Activated T-helper 17 cell treated with anti-CD3 and anti-CD28 coated beads, Interleukin-2, amount 50 U/mL, for 72 hours (primary cell): ENCODE measurements around the gene ZNF318. TPM values are rescaled to one million over a fixed set of nuclear protein-coding genes. Genes with fewer than 3 reads are reported as not detected.
"Not testable (repeated sequence)": the region's sequence is repeated elsewhere in the genome, so short reads cannot be mapped to it uniquely, and the experiment has no call there.

Experiments
- ATAC-seq: fragments of 150-1000 bp; cut with Tn5 transposase; replicated peaks from 2 replicates; pipeline ENCODE4 v1.10.0; 2021; ENCODE audit warnings: mild to moderate bottlenecking, moderate library complexity
- H3K27ac Mint-ChIP-seq: one replicate; pipeline ENCODE4 v1.8.0; 2022; ENCODE audit warnings: mixed read lengths
- H3K27me3 Mint-ChIP-seq: one replicate; pipeline ENCODE4 v1.8.0; 2022; ENCODE audit warnings: mixed read lengths
- H3K36me3 Mint-ChIP-seq: one replicate; pipeline ENCODE4 v1.8.0; 2022; ENCODE audit warnings: low read depth, mild to moderate bottlenecking, mixed read lengths
- H3K4me1 Mint-ChIP-seq: one replicate; pipeline ENCODE4 v1.8.0; 2022; ENCODE audit warnings: mixed read lengths
- H3K4me3 Mint-ChIP-seq: one replicate; pipeline ENCODE4 v1.8.0; 2022; ENCODE audit warnings: mild to moderate bottlenecking, mixed read lengths
- H3K9me3 Mint-ChIP-seq: one replicate; pipeline ENCODE4 v1.8.0; 2022; ENCODE audit warnings: mixed read lengths
- total RNA-seq, 2 donors: library from RNA; stranded (reverse); gene quantifications; one replicate each; pipeline ENCODE4 v1.2.3, GENCODE V29; 2022

The ZNF318 gene
- total RNA-seq, 2 donors from 2014 or later: 11.2 to 21.0 TPM

GRCh38 chr6:43368259-43369160 is 937 bp downstream of the ZNF318 start:
- Mint-ChIP-seq H3K9me3 (no peaks in the 10 kb centered on the region), H3K36me3 (peaks cover 20% of the 10 kb centered on the region), H3K4me3 (peak overlapping the region; percentile 84), H3K27ac (peak overlapping the region; percentile 78), H3K4me1 (peaks cover 18% of the 10 kb centered on the region), H3K27me3 (no peaks in the 10 kb centered on the region)
- ATAC-seq: peak; percentile 8

- H3K9me3 Mint-ChIP-seq: no peaks in the 10 kb centered on the region
- H3K4me3 Mint-ChIP-seq: peak overlapping the region; percentile 84
- peaks cover 30% of the 10 kb centered on the region for H3K36me3 Mint-ChIP-seq
- ATAC-seq: no peak
- peak overlapping the region; percentile 14 for H3K27ac Mint-ChIP-seq
- no peaks in the 10 kb centered on the region for H3K27me3 Mint-ChIP-seq
- H3K4me1 Mint-ChIP-seq: peaks cover 18% of the 10 kb centered on the region
These were observed 2.0 kb downstream of the ZNF318 start for GRCh38 chr6:43367245-43367984.

GRCh38 chr6:43361269-43361668 is 8.2 kb downstream of the ZNF318 start:
- Mint-ChIP-seq H3K27me3 (no peaks in the 10 kb centered on the region), H3K9me3 (no peaks in the 10 kb centered on the region), H3K36me3 (peaks cover 77% of the 10 kb centered on the region), H3K27ac (no peak overlapping the region), H3K4me3 (no peak overlapping the region), H3K4me1 (peaks cover 10% of the 10 kb centered on the region)
- ATAC-seq: no peak

GRCh38 chr6:43359831-43360230 is 9.6 kb downstream of the ZNF318 start:
- ATAC-seq: no peak
- peaks cover 85% of the 10 kb centered on the region for H3K36me3 Mint-ChIP-seq
- no peak overlapping the region for H3K4me3 Mint-ChIP-seq
- H3K27me3 Mint-ChIP-seq: no peaks in the 10 kb centered on the region
- no peaks in the 10 kb centered on the region for H3K9me3 Mint-ChIP-seq
- peaks cover 6% of the 10 kb centered on the region for H3K4me1 Mint-ChIP-seq
- H3K27ac Mint-ChIP-seq: peak overlapping the region; percentile 15

- peaks cover 85% of the 10 kb centered on the region for H3K36me3 Mint-ChIP-seq
- H3K9me3 Mint-ChIP-seq: no peaks in the 10 kb centered on the region
- peaks cover 6% of the 10 kb centered on the region for H3K4me1 Mint-ChIP-seq
- H3K4me3 Mint-ChIP-seq: no peak overlapping the region
- H3K27me3 Mint-ChIP-seq: no peaks in the 10 kb centered on the region
- peak overlapping the region; percentile 15 for H3K27ac Mint-ChIP-seq
- ATAC-seq: peak; percentile 46
These were observed 10.1 kb downstream of the ZNF318 start for GRCh38 chr6:43359381-43359780.

- no peaks in the 10 kb centered on the region for H3K27me3 Mint-ChIP-seq
- no peak overlapping the region for H3K27ac Mint-ChIP-seq
- peaks cover 85% of the 10 kb centered on the region for H3K36me3 Mint-ChIP-seq
- peak; percentile 32 for ATAC-seq
- no peaks in the 10 kb centered on the region for H3K9me3 Mint-ChIP-seq
- no peak overlapping the region for H3K4me3 Mint-ChIP-seq
- peaks cover 10% of the 10 kb centered on the region for H3K4me1 Mint-ChIP-seq
These were observed 13.4 kb downstream of the ZNF318 start for GRCh38 chr6:43355862-43356590.

GRCh38 chr6:43351951-43352350 is 17.5 kb downstream of the ZNF318 start:
- ATAC-seq, H3K9me3 Mint-ChIP-seq, H3K4me1 Mint-ChIP-seq, H3K27me3 Mint-ChIP-seq, H3K4me3 Mint-ChIP-seq: not testable (repeated sequence)
- Mint-ChIP-seq H3K36me3 (peaks cover 54% of the 10 kb centered on the region), H3K27ac (peak overlapping the region; percentile 28)

- H3K4me3 Mint-ChIP-seq: no peak overlapping the region
- no peaks in the 10 kb centered on the region for H3K9me3 Mint-ChIP-seq
- H3K36me3 Mint-ChIP-seq: peaks cover 49% of the 10 kb centered on the region
- peaks cover 3% of the 10 kb centered on the region for H3K4me1 Mint-ChIP-seq
- H3K27me3 Mint-ChIP-seq: no peaks in the 10 kb centered on the region
- H3K27ac Mint-ChIP-seq: no peak overlapping the region
- ATAC-seq: no peak
These were observed 22.0 kb downstream of the ZNF318 start for GRCh38 chr6:43347444-43347843.

GRCh38 chr6:43347021-43347420 is 22.4 kb downstream of the ZNF318 start:
- no peaks in the 10 kb centered on the region for H3K9me3 Mint-ChIP-seq
- H3K27ac Mint-ChIP-seq: no peak overlapping the region
- ATAC-seq: peak; percentile 43
- H3K4me3 Mint-ChIP-seq: no peak overlapping the region
- H3K36me3 Mint-ChIP-seq: peaks cover 49% of the 10 kb centered on the region
- no peaks in the 10 kb centered on the region for H3K4me1 Mint-ChIP-seq
- H3K27me3 Mint-ChIP-seq: no peaks in the 10 kb centered on the region

GRCh38 chr6:43346243-43346642 is 23.2 kb downstream of the ZNF318 start:
- H3K36me3 Mint-ChIP-seq: peaks cover 49% of the 10 kb centered on the region
- not testable (repeated sequence) for ATAC-seq, H3K4me3 Mint-ChIP-seq, H3K27ac Mint-ChIP-seq, H3K4me1 Mint-ChIP-seq, H3K27me3 Mint-ChIP-seq, H3K9me3 Mint-ChIP-seq

GRCh38 chr6:43339168-43339567 is 30.3 kb downstream of the ZNF318 start:
- Mint-ChIP-seq H3K4me1 (peaks cover 8% of the 10 kb centered on the region), H3K27me3 (no peaks in the 10 kb centered on the region), H3K9me3 (no peaks in the 10 kb centered on the region), H3K4me3 (no peak overlapping the region), H3K36me3 (peaks cover 63% of the 10 kb centered on the region), H3K27ac (peak overlapping the region; percentile 63)
- ATAC-seq: no peak

- Mint-ChIP-seq H3K36me3 (peaks cover 55% of the 10 kb centered on the region), H3K9me3 (no peaks in the 10 kb centered on the region), H3K4me1 (peaks cover 8% of the 10 kb centered on the region), H3K4me3 (no peak overlapping the region), H3K27ac (peak overlapping the region; percentile 29), H3K27me3 (no peaks in the 10 kb centered on the region)
- ATAC-seq: no peak
These were observed 31.2 kb downstream of the ZNF318 start for GRCh38 chr6:43338243-43338642.

GRCh38 chr6:43336382-43336781 is 33.1 kb downstream of the ZNF318 start:
- Mint-ChIP-seq H3K27ac (no peak overlapping the region), H3K4me1 (peaks cover 18% of the 10 kb centered on the region), H3K9me3 (no peaks in the 10 kb centered on the region), H3K27me3 (no peaks in the 10 kb centered on the region), H3K4me3 (no peak overlapping the region), H3K36me3 (peaks cover 37% of the 10 kb centered on the region)
- no peak for ATAC-seq

GRCh38 chr6:43335469-43335868 is 34.0 kb downstream of the ZNF318 start:
- Mint-ChIP-seq H3K4me3 (no peak overlapping the region), H3K27ac (peak overlapping the region; percentile 52), H3K4me1 (peaks cover 22% of the 10 kb centered on the region), H3K9me3 (no peaks in the 10 kb centered on the region), H3K36me3 (peaks cover 28% of the 10 kb centered on the region), H3K27me3 (no peaks in the 10 kb centered on the region)
- no peak for ATAC-seq
